Activated CD4-positive, alpha-beta T cell treated with anti-CD3 and anti-CD28 coated beads for 4 hours (primary cell): ENCODE measurements around the gene MOV10L1.
"Not testable (repeated sequence)": the region's sequence is repeated elsewhere in the genome, so short reads cannot be mapped to it uniquely, and the experiment has no call there.

Experiments
- DNase-seq, 2 donors: peaks; one replicate each; pipeline ENCODE4 v3.0.0-alpha.2; 2020

MOV10L1 gene

GRCh38 chr22:50141462-50141861 lies 51.7 kb downstream of the MOV10L1 start:
- DNase-seq: no peak

GRCh38 chr22:50141891-50142363 lies 52.1 kb downstream of the MOV10L1 start:
- no peak for DNase-seq

GRCh38 chr22:50143096-50143495 lies 53.3 kb downstream of the MOV10L1 start:
- no peak for DNase-seq

- DNase-seq: no peak
Measured at GRCh38 chr22:50144005-50144614, 54.3 kb downstream of the MOV10L1 start.

GRCh38 chr22:50145721-50146438 lies 56.1 kb downstream of the MOV10L1 start:
- DNase-seq: no peak

- no peak for DNase-seq
Measured at GRCh38 chr22:50146439-50147238, 56.8 kb downstream of the MOV10L1 start.

- not testable (repeated sequence) for DNase-seq
Measured at GRCh38 chr22:50147258-50148165, 57.7 kb downstream of the MOV10L1 start.

- no peak for DNase-seq
Measured at GRCh38 chr22:50148166-50148500, 58.3 kb downstream of the MOV10L1 start.

- peak; percentile 66 to 71 for DNase-seq
Measured at GRCh38 chr22:50148991-50149721, 59.4 kb downstream of the MOV10L1 start.

GRCh38 chr22:50150161-50151129 lies 60.6 kb downstream of the MOV10L1 start:
- DNase-seq: no peak

GRCh38 chr22:50151571-50152537 lies 62.0 kb downstream of the MOV10L1 start:
- no peak for DNase-seq

- no peak for DNase-seq
Measured at GRCh38 chr22:50153056-50153755, 63.4 kb downstream of the MOV10L1 start.

- DNase-seq: no peak
Measured at GRCh38 chr22:50153756-50154140, 63.9 kb downstream of the MOV10L1 start.

GRCh38 chr22:50157709-50158375 lies 68.0 kb downstream of the MOV10L1 start:
- no peak for DNase-seq

- no peak for DNase-seq
Measured at GRCh38 chr22:50160947-50161346, 71.1 kb downstream of the MOV10L1 start.

- DNase-seq: no peak
Measured at GRCh38 chr22:50161508-50162390, 71.9 kb downstream of the MOV10L1 start.

GRCh38 chr22:50162391-50162956 lies 72.7 kb downstream of the MOV10L1 start:
- no peak for DNase-seq
